Adipocyte (in vitro differentiated cells): ENCODE data around the gene SNRPD3.
"Not testable (repeated sequence)": the region's sequence is repeated elsewhere in the genome, so short reads cannot be mapped to it uniquely, and the experiment has no call there.

ENCODE experiments used
- DNase-seq: peaks from one replicate; pipeline ENCODE4 v3.0.0-alpha.2; 2015; ENCODE audit warnings: low read depth
- H3K27me3 ChIP-seq: replicated peaks from 2 replicates; pipeline ENCODE4 v1.7.0; 2013; ENCODE audit warnings: mild to moderate bottlenecking, low read length, moderate library complexity; ENCODE audit not compliant: control insufficient read depth, insufficient read depth
- H3K36me3 ChIP-seq: 2 replicates; pipeline ENCODE4 v1.7.0; 2013; ENCODE audit warnings: low read length, mild to moderate bottlenecking, moderate library complexity; ENCODE audit not compliant: control insufficient read depth, insufficient read depth, severe bottlenecking
- H3K4me1 ChIP-seq: 2 replicates; pipeline ENCODE4 v1.7.0; 2013; ENCODE audit warnings: mild to moderate bottlenecking, low read length, moderate library complexity; ENCODE audit not compliant: control insufficient read depth, insufficient read depth
- H3K4me3 ChIP-seq: 2 replicates; pipeline ENCODE4 v1.7.0; 2013; ENCODE audit warnings: mild to moderate bottlenecking, low read length, moderate library complexity
- H3K9ac ChIP-seq: 2 replicates; pipeline ENCODE4 v1.7.0; 2013; ENCODE audit warnings: mild to moderate bottlenecking, low read length, moderate library complexity
- H3K9me3 ChIP-seq: 2 replicates; pipeline ENCODE4 v1.7.0; 2013; ENCODE audit warnings: mild to moderate bottlenecking, low read length, moderate library complexity; ENCODE audit not compliant: control insufficient read depth

SNRPD3 gene

GRCh38 chr22:24594569-24595120 is 38.8 kb downstream of the SNRPD3 start:
- DNase-seq = no peak
- no peaks in the 10 kb centered on the region for H3K27me3 ChIP-seq
- H3K4me1 ChIP-seq = peaks cover 3% of the 10 kb centered on the region
- no peak overlapping the region for H3K9ac ChIP-seq
- no peaks in the 10 kb centered on the region for H3K36me3 ChIP-seq
- no peaks in the 10 kb centered on the region for H3K9me3 ChIP-seq
- no peak overlapping the region for H3K4me3 ChIP-seq

- peaks cover 3% of the 10 kb centered on the region for H3K4me1 ChIP-seq
- H3K9me3 ChIP-seq = no peaks in the 10 kb centered on the region
- no peaks in the 10 kb centered on the region for H3K27me3 ChIP-seq
- H3K4me3 ChIP-seq = no peak overlapping the region
- H3K36me3 ChIP-seq = no peaks in the 10 kb centered on the region
- H3K9ac ChIP-seq = no peak overlapping the region
- no peak for DNase-seq
Observed at GRCh38 chr22:24595228-24595627, 39.4 kb downstream of the SNRPD3 start.

- no peaks in the 10 kb centered on the region for H3K36me3 ChIP-seq
- H3K9ac ChIP-seq = no peak overlapping the region
- H3K4me1 ChIP-seq = peaks cover 3% of the 10 kb centered on the region
- H3K4me3 ChIP-seq = no peak overlapping the region
- no peaks in the 10 kb centered on the region for H3K9me3 ChIP-seq
- no peak for DNase-seq
- H3K27me3 ChIP-seq = no peaks in the 10 kb centered on the region
Observed at GRCh38 chr22:24595863-24596262, 40.1 kb downstream of the SNRPD3 start.

- H3K36me3 ChIP-seq, H3K9ac ChIP-seq, DNase-seq, H3K4me3 ChIP-seq, H3K9me3 ChIP-seq, H3K4me1 ChIP-seq, H3K27me3 ChIP-seq: not testable (repeated sequence)
Observed at GRCh38 chr22:24597076-24597475, 41.3 kb downstream of the SNRPD3 start.

GRCh38 chr22:24599514-24599913 is 43.7 kb downstream of the SNRPD3 start:
- H3K27me3 ChIP-seq = no peaks in the 10 kb centered on the region
- no peak overlapping the region for H3K9ac ChIP-seq
- no peaks in the 10 kb centered on the region for H3K9me3 ChIP-seq
- H3K36me3 ChIP-seq = no peaks in the 10 kb centered on the region
- no peak for DNase-seq
- H3K4me1 ChIP-seq = no peaks in the 10 kb centered on the region
- H3K4me3 ChIP-seq = no peak overlapping the region

- not testable (repeated sequence) for DNase-seq, H3K27me3 ChIP-seq, H3K9me3 ChIP-seq, H3K4me3 ChIP-seq, H3K4me1 ChIP-seq, H3K36me3 ChIP-seq, H3K9ac ChIP-seq
Observed at GRCh38 chr22:24599958-24600715, 44.3 kb downstream of the SNRPD3 start.

GRCh38 chr22:24601217-24602104 is 45.7 kb downstream of the SNRPD3 start:
- Histone ChIP-seq H3K4me3 (no peak overlapping the region), H3K27me3 (no peaks in the 10 kb centered on the region), H3K36me3 (no peaks in the 10 kb centered on the region), H3K4me1 (no peaks in the 10 kb centered on the region), H3K9ac (no peak overlapping the region), H3K9me3 (no peaks in the 10 kb centered on the region)
- DNase-seq = no peak

- H3K36me3 ChIP-seq, DNase-seq, H3K9me3 ChIP-seq, H3K4me1 ChIP-seq, H3K9ac ChIP-seq, H3K4me3 ChIP-seq, H3K27me3 ChIP-seq: not testable (repeated sequence)
Observed at GRCh38 chr22:24602105-24602749, 46.4 kb downstream of the SNRPD3 start.

- H3K36me3 ChIP-seq, H3K27me3 ChIP-seq, DNase-seq, H3K4me1 ChIP-seq, H3K4me3 ChIP-seq, H3K9ac ChIP-seq, H3K9me3 ChIP-seq: not testable (repeated sequence)
Observed at GRCh38 chr22:24602847-24603769, 47.3 kb downstream of the SNRPD3 start, which contains the start of gene GGT1. GGT1 (plus strand) TSS chr22:24603193; CDS start chr22:24611082, 7,889 bp downstream.

GRCh38 chr22:24603770-24604629 is 48.2 kb downstream of the SNRPD3 start:
- DNase-seq, H3K4me1 ChIP-seq, H3K9me3 ChIP-seq, H3K9ac ChIP-seq, H3K27me3 ChIP-seq, H3K4me3 ChIP-seq, H3K36me3 ChIP-seq: not testable (repeated sequence)
